ENCODE measurements around the gene QPRT. TPM values are rescaled to one million over a fixed set of nuclear protein-coding genes. Genes with fewer than 3 reads are reported as not detected.

The QPRT gene
- total and polyA plus RNA-seq, 2 of the 13 experiments (the other 11 are each of a cell fraction or from before 2014, with no cell fraction given), result 130 to 218 TPM

DNA sequence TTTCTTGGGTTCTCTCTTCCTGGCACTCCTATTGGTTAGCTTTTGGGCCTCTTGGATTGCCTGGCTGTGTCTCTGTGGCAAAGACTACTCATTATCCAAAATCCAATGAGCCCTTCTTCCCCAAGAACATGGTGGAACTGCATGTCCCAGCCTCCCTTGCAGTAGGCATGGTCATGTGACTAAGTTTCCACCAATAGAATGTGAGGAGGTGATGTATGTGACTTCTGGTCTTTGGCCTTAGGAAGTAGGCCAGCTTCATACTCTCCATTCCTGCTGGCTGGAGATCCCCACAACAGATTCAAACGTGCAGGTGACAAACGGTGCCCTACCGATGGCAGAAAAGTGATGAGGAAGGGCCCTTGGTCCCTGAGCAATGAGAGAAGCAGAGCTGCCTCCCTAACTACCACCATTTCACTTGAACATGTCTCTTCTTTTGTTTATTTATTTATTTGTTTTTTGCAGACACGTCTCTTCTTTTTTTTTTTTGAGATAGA, 33.2 kb upstream of the QPRT start:
- in situ Hi-C loops (cut with HindIII; ENCODE audit: extremely low pct_ligation_motif_present, low pct_unique_long_range_greater_than_20kb), result no loop called here
- no peaks in the 10 kb centered on the region for H3K79me2 ChIP-seq (ENCODE audit: insufficient read depth, low read length)
- peak overlapping the region; percentile 68 for H2AFZ ChIP-seq (ENCODE audit: low read length)
- peak overlapping the region; percentile 43 for H3K27ac ChIP-seq (ENCODE audit: extremely low read length, insufficient read depth, low read length)
- no peaks in the 10 kb centered on the region for H3K36me3 ChIP-seq (replicated peaks in 1 of 2; ENCODE audit: control insufficient read depth in 1 of 2, insufficient read depth in 2 of 2, low read length in 2 of 2)
- BruUV-seq (replicated peaks), result no TSS peak
- no peaks in the 10 kb centered on the region for H4K20me1 ChIP-seq (ENCODE audit: insufficient read depth, low read length)
- ATAC-seq (peak; percentile 87), DNase-seq (ENCODE audit: low spot score) (peak; percentile 89), FAIRE-seq (peak; percentile 94)
- POLR2A ChIA-PET, result interaction anchor here (0.8 to 2.2 kb wide), 3 partner anchors 9 to 386 kb away, joined by 3 to 19 read pairs (median 9); partner anchors contain the start of gene QPRT
- H3K27me3 ChIP-seq (ENCODE audit: control insufficient read depth in 1 of 2, insufficient read depth in 2 of 2, low read length in 2 of 2), result no peaks in the 10 kb centered on the region; a peak in 1 of 5 replicates
- 10% methylated on average over 4 of the region's 4 CpGs for WGBS (ENCODE audit: low lambda C conversion rate)
- intact Hi-C loops (cut with micrococcal nuclease; ENCODE audit: unreplicated experiment), result no loop called here
- no peaks in the 10 kb centered on the region for H3K9me3 ChIP-seq (ENCODE audit: low read length)
- CTCF ChIA-PET (ENCODE audit: low intra/inter-chr PET ratio, low total read pairs), result no interaction called here
- H3K9ac ChIP-seq (ENCODE audit: insufficient read depth, low read depth, low read length), result no peak overlapping the region; the same call in 1 of the 2 replicates
- H3K4me2 ChIP-seq (ENCODE audit: low read depth, low read length), result peak overlapping the region; percentile 65
- peaks cover 47% of the 10 kb centered on the region for H3K4me1 ChIP-seq (ENCODE audit: insufficient read depth, low read length)
- H3K4me3 ChIP-seq (replicated peaks in 1 of 3; ENCODE audit: insufficient read depth in 1 of 3, low read depth in 2 of 3, low read length in 3 of 3), result peak overlapping the region in 1 of 3 experiments; percentile 14; a peak in 2 of 6 replicates
- TF ChIP-seq, protein P1, sequence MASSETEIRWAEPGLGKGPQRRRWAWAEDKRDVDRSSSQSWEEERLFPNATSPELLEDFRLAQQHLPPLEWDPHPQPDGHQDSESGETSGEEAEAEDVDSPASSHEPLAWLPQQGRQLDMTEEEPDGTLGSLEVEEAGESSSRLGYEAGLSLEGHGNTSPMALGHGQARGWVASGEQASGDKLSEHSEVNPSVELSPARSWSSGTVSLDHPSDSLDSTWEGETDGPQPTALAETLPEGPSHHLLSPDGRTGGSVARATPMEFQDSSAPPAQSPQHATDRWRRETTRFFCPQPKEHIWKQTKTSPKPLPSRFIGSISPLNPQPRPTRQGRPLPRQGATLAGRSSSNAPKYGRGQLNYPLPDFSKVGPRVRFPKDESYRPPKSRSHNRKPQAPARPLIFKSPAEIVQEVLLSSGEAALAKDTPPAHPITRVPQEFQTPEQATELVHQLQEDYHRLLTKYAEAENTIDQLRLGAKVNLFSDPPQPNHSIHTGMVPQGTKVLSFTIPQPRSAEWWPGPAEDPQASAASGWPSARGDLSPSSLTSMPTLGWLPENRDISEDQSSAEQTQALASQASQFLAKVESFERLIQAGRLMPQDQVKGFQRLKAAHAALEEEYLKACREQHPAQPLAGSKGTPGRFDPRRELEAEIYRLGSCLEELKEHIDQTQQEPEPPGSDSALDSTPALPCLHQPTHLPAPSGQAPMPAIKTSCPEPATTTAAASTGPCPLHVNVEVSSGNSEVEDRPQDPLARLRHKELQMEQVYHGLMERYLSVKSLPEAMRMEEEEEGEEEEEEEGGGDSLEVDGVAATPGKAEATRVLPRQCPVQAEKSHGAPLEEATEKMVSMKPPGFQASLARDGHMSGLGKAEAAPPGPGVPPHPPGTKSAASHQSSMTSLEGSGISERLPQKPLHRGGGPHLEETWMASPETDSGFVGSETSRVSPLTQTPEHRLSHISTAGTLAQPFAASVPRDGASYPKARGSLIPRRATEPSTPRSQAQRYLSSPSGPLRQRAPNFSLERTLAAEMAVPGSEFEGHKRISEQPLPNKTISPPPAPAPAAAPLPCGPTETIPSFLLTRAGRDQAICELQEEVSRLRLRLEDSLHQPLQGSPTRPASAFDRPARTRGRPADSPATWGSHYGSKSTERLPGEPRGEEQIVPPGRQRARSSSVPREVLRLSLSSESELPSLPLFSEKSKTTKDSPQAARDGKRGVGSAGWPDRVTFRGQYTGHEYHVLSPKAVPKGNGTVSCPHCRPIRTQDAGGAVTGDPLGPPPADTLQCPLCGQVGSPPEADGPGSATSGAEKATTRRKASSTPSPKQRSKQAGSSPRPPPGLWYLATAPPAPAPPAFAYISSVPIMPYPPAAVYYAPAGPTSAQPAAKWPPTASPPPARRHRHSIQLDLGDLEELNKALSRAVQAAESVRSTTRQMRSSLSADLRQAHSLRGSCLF (CRISPR knock-in tag; IDR thresholded peaks at IDR 0.05; ENCODE audit: borderline replicate concordance), result no peak
- TF ChIP-seq GTF3A (CRISPR knock-in tag; conservative IDR thresholded peaks at IDR 0.05) (no peak), ATRX (CRISPR knock-in tag; IDR thresholded peaks at IDR 0.05; ENCODE audit: borderline replicate concordance) (no peak), SSRP1 (CRISPR knock-in tag; IDR thresholded peaks at IDR 0.05) (no peak), RARG (CRISPR knock-in tag; IDR thresholded peaks at IDR 0.05; ENCODE audit: low read depth) (no peak), ZNF780A (CRISPR knock-in tag; IDR thresholded peaks at IDR 0.05) (no peak), ATF7-NPFF (CRISPR knock-in tag; IDR thresholded peaks at IDR 0.05; ENCODE audit: low read depth) (no peak), ZSCAN25 (CRISPR knock-in tag; IDR thresholded peaks at IDR 0.05) (no peak)
- TF ChIP-seq, protein P2, sequence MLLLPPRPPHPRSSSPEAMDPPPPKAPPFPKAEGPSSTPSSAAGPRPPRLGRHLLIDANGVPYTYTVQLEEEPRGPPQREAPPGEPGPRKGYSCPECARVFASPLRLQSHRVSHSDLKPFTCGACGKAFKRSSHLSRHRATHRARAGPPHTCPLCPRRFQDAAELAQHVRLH (CRISPR knock-in tag; IDR thresholded peaks at IDR 0.05; ENCODE audit: borderline replicate concordance, low read depth), result no peak
- TF ChIP-seq, protein P3, sequence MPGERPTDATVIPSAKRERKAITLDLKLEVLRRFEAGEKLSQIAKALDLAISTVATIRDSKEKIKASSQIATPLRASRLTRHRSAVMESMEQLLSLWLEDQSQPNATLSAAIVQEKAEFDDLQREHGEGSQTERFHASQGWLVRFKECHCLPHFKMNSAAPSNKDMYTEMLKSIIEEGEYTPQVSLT (CRISPR knock-in tag; IDR thresholded peaks at IDR 0.05; ENCODE audit: borderline replicate concordance, low read depth), result no peak
- TF ChIP-seq, protein P4, sequence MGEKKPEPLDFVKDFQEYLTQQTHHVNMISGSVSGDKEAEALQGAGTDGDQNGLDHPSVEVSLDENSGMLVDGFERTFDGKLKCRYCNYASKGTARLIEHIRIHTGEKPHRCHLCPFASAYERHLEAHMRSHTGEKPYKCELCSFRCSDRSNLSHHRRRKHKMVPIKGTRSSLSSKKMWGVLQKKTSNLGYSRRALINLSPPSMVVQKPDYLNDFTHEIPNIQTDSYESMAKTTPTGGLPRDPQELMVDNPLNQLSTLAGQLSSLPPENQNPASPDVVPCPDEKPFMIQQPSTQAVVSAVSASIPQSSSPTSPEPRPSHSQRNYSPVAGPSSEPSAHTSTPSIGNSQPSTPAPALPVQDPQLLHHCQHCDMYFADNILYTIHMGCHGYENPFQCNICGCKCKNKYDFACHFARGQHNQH (CRISPR knock-in tag; IDR thresholded peaks at IDR 0.05), result no peak
- TF ChIP-seq, protein P5, sequence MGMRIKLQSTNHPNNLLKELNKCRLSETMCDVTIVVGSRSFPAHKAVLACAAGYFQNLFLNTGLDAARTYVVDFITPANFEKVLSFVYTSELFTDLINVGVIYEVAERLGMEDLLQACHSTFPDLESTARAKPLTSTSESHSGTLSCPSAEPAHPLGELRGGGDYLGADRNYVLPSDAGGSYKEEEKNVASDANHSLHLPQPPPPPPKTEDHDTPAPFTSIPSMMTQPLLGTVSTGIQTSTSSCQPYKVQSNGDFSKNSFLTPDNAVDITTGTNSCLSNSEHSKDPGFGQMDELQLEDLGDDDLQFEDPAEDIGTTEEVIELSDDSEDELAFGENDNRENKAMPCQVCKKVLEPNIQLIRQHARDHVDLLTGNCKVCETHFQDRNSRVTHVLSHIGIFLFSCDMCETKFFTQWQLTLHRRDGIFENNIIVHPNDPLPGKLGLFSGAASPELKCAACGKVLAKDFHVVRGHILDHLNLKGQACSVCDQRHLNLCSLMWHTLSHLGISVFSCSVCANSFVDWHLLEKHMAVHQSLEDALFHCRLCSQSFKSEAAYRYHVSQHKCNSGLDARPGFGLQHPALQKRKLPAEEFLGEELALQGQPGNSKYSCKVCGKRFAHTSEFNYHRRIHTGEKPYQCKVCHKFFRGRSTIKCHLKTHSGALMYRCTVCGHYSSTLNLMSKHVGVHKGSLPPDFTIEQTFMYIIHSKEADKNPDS (CRISPR knock-in tag; IDR thresholded peaks at IDR 0.05), result no peak
- TF ChIP-seq, protein P6, sequence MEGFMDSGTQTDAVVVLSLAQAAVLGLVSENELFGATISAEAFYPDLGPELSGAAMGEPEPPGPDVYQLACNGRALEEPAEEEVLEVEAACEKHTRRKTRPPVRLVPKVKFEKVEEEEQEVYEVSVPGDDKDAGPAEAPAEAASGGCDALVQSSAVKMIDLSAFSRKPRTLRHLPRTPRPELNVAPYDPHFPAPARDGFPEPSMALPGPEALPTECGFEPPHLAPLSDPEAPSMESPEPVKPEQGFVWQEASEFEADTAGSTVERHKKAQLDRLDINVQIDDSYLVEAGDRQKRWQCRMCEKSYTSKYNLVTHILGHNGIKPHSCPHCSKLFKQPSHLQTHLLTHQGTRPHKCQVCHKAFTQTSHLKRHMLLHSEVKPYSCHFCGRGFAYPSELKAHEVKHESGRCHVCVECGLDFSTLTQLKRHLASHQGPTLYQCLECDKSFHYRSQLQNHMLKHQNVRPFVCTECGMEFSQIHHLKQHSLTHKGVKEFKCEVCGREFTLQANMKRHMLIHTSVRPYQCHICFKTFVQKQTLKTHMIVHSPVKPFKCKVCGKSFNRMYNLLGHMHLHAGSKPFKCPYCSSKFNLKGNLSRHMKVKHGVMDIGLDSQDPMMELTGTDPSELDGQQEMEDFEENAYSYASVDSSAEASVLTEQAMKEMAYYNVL (CRISPR knock-in tag; IDR thresholded peaks at IDR 0.05; ENCODE audit: borderline replicate concordance), result no peak
